Measurements from ENCODE around the gene HOXC5. TPM values are rescaled to one million over a fixed set of nuclear protein-coding genes. Genes with fewer than 3 reads are reported as not detected.
A peak's percentile ranks its signal among the peaks of the same experiment; 100 is the strongest.

Gene HOXC5
- not detected in 2 replicates for total RNA-seq

DNA sequence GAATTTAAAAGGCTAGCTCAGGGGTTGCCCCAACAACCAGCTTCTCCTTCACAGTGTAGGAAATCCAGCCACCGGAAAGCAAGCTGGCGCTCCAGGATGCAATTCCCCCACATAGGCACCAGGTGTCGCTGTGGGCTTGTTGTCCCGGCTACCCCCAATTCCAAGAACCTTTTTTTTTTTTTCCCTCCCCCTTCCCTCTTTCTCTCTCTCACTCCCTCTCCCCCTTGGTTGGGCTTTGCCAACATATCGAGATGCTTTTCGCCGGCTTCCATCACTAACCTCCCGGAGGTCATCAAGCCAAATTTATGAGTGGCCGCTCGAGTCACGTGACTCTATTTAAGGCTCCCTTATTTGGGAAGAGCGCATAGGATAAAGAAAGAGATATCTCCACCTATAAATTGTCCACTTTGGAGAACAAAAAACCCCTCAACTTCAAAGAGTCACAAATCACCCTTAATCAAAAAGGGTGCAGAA is at the start of gene HOXC5:
TSS of gene HOXC5 (plus strand) at position 424 of the 474 bp plus-strand sequence. CDS start 73 bp downstream, outside the sequence.
- intact Hi-C loops (cut with micrococcal nuclease): loop anchor here (1.0 to 5.0 kb wide), 5 partner anchors 14 to 159 kb away; no protein-coding TSS in a partner anchor
- peaks cover 83% of the 10 kb centered on the region for H3K27me3 Mint-ChIP-seq
- H3K36me3 Mint-ChIP-seq (ENCODE audit: low read depth): no peaks in the 10 kb centered on the region
- H3K9me3 Mint-ChIP-seq: no peaks in the 10 kb centered on the region
- H3K4me1 Mint-ChIP-seq: peaks cover 19% of the 10 kb centered on the region
- DNase-seq: peak; percentile 90
- peak within 1 kb of the TSS; percentile 59 for H3K27ac Mint-ChIP-seq
- H3K4me3 Mint-ChIP-seq: peak within 1 kb of the TSS; percentile 69

- Mint-ChIP-seq H3K27ac (no peak overlapping the region), H3K36me3 (ENCODE audit: low read depth) (peaks cover 2% of the 10 kb centered on the region), H3K27me3 (peaks cover 92% of the 10 kb centered on the region), H3K4me1 (peaks cover 13% of the 10 kb centered on the region), H3K4me3 (no peak overlapping the region), H3K9me3 (no peaks in the 10 kb centered on the region)
- no peak for DNase-seq
- intact Hi-C loops (cut with micrococcal nuclease): loop anchor here (2.0 to 10.0 kb wide), 2 partner anchors 13 to 289 kb away; no protein-coding TSS in a partner anchor
Observed at GRCh38 chr12:53983568-53983949, 49.3 kb upstream of the HOXC5 start.

GRCh38 chr12:53983950-53984572 is 48.8 kb upstream of the HOXC5 start:
- no peak for DNase-seq
- H3K4me1 Mint-ChIP-seq: peaks cover 15% of the 10 kb centered on the region
- intact Hi-C loops (cut with micrococcal nuclease): loop anchor here (2.0 to 10.0 kb wide), 2 partner anchors 13 to 289 kb away; no protein-coding TSS in a partner anchor
- H3K27ac Mint-ChIP-seq: no peak overlapping the region
- no peaks in the 10 kb centered on the region for H3K9me3 Mint-ChIP-seq
- peaks cover 92% of the 10 kb centered on the region for H3K27me3 Mint-ChIP-seq
- H3K36me3 Mint-ChIP-seq (ENCODE audit: low read depth): peaks cover 2% of the 10 kb centered on the region
- H3K4me3 Mint-ChIP-seq: no peak overlapping the region

- Mint-ChIP-seq H3K9me3 (no peaks in the 10 kb centered on the region), H3K27ac (peak within 1 kb of the TSS; percentile 81), H3K27me3 (peaks cover 92% of the 10 kb centered on the region), H3K36me3 (ENCODE audit: low read depth) (peaks cover 2% of the 10 kb centered on the region), H3K4me1 (peaks cover 24% of the 10 kb centered on the region), H3K4me3 (peak within 1 kb of the TSS; percentile 59)
- DNase-seq: peak; percentile 90
- intact Hi-C loops (cut with micrococcal nuclease): loop anchor here (10.0 kb wide), 1 partner anchor 290 kb away; no protein-coding TSS in a partner anchor
Observed at GRCh38 chr12:53984901-53985691, 47.8 kb upstream of the HOXC5 start, which contains the start of gene HOXC10. TSS of gene HOXC10 (plus strand) at chr12:53985146. CDS start at chr12:53985260, 114 bp downstream.

GRCh38 chr12:53985692-53985993 is 47.2 kb upstream of the HOXC5 start:
- Mint-ChIP-seq H3K4me3 (peak overlapping the region; percentile 59), H3K4me1 (peaks cover 24% of the 10 kb centered on the region), H3K27ac (peak overlapping the region; percentile 39), H3K27me3 (peaks cover 92% of the 10 kb centered on the region), H3K9me3 (no peaks in the 10 kb centered on the region), H3K36me3 (ENCODE audit: low read depth) (peaks cover 2% of the 10 kb centered on the region)
- DNase-seq: no peak
- intact Hi-C loops (cut with micrococcal nuclease): loop anchor here (10.0 kb wide), 1 partner anchor 291 kb away; no protein-coding TSS in a partner anchor

DNA sequence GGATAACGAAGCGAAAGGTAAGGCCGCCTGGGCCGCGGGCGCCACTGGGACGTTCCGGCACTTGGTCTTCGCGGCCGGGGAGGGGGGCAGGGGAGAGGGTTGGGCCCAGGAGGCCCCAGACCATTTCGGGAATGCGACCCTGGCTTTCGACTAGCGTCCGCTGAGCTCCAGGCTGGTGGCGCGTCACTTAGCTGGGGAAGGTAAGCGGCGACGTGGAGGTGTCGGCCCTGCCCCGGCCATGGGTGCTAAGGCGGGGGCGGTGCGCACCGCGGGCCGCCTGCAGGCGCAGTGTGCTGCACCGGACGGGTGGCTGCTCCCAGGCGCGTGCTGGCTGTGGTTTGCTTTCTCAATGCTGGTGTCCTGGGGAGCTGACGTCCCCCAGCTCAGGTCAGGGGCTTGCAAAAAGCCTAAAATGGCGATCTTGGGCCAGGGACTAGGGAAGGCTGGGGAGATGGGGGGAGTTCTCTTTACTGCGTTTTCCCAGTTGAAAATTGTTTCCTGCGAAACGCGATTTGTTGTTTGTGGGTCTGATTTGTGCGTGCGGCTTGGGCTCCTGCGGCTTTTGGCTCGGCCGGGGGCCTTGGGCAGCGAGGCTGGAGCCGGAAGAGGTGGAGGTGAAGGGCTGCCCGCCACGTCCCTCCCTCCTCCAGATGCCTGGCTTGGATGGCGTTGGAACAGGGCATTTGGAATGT is 46.7 kb upstream of the HOXC5 start:
- DNase-seq: no peak
- Mint-ChIP-seq H3K4me3 (peak overlapping the region; percentile 39), H3K27me3 (peaks cover 91% of the 10 kb centered on the region), H3K4me1 (peaks cover 24% of the 10 kb centered on the region), H3K36me3 (ENCODE audit: low read depth) (peaks cover 2% of the 10 kb centered on the region), H3K27ac (no peak overlapping the region), H3K9me3 (no peaks in the 10 kb centered on the region)
- intact Hi-C loops (cut with micrococcal nuclease): loop anchor here (10.0 kb wide), 1 partner anchor 291 kb away; no protein-coding TSS in a partner anchor

- H3K36me3 Mint-ChIP-seq (ENCODE audit: low read depth): peaks cover 2% of the 10 kb centered on the region
- H3K4me3 Mint-ChIP-seq: no peak overlapping the region
- peaks cover 24% of the 10 kb centered on the region for H3K4me1 Mint-ChIP-seq
- H3K27me3 Mint-ChIP-seq: peaks cover 90% of the 10 kb centered on the region
- H3K27ac Mint-ChIP-seq: no peak overlapping the region
- intact Hi-C loops (cut with micrococcal nuclease): loop anchor here (10.0 kb wide), 1 partner anchor 292 kb away; no protein-coding TSS in a partner anchor
- no peak for DNase-seq
- H3K9me3 Mint-ChIP-seq: no peaks in the 10 kb centered on the region
Observed at GRCh38 chr12:53986686-53987483, 46.0 kb upstream of the HOXC5 start.

- DNase-seq: no peak
- no peaks in the 10 kb centered on the region for H3K9me3 Mint-ChIP-seq
- H3K27ac Mint-ChIP-seq: no peak overlapping the region
- no peak overlapping the region for H3K4me3 Mint-ChIP-seq
- peaks cover 91% of the 10 kb centered on the region for H3K27me3 Mint-ChIP-seq
- peaks cover 24% of the 10 kb centered on the region for H3K4me1 Mint-ChIP-seq
- H3K36me3 Mint-ChIP-seq (ENCODE audit: low read depth): peaks cover 2% of the 10 kb centered on the region
- intact Hi-C loops (cut with micrococcal nuclease): loop anchor here (10.0 kb wide), 1 partner anchor 293 kb away; no protein-coding TSS in a partner anchor
Observed at GRCh38 chr12:53987787-53988230, 45.0 kb upstream of the HOXC5 start.

DNA sequence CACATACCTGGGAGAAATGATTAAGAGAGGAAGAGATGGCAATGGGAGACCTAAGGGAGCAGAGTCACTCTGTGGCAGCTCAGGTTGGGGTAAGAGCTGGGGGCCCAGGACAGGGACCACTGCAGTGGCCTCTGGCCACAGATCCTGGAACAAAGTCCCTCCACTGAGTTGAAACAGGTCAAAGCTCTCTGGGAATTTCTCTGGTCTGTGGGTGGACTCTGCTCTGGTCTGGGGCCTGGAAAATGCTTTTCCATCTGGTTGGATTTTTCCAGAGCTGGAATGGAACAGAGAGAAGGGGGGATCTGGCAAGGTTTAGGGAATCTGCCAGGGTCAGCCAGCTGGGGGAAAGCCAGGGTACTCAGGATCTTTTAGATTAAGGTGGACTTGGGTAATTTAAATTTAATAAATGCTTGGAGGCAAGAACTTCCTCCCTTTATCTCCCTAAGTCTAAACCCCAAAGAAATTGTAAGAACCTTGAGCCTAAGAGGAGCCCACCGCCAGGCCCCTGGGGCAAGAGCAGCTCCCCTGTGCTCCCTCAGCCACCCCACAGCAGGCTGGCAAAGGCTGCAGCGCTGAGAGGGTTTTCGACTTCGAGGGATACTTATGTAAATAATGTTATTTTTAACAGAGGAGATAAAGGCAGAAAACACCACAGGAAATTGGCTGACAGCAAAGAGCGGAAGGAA is 44.2 kb upstream of the HOXC5 start:
- DNase-seq: no peak
- peaks cover 91% of the 10 kb centered on the region for H3K27me3 Mint-ChIP-seq
- peaks cover 2% of the 10 kb centered on the region for H3K36me3 Mint-ChIP-seq (ENCODE audit: low read depth)
- no peak overlapping the region for H3K4me3 Mint-ChIP-seq
- no peaks in the 10 kb centered on the region for H3K9me3 Mint-ChIP-seq
- intact Hi-C loops (cut with micrococcal nuclease): loop anchor here (10.0 kb wide), 1 partner anchor 294 kb away; no protein-coding TSS in a partner anchor
- H3K4me1 Mint-ChIP-seq: peaks cover 24% of the 10 kb centered on the region
- H3K27ac Mint-ChIP-seq: no peak overlapping the region

DNA sequence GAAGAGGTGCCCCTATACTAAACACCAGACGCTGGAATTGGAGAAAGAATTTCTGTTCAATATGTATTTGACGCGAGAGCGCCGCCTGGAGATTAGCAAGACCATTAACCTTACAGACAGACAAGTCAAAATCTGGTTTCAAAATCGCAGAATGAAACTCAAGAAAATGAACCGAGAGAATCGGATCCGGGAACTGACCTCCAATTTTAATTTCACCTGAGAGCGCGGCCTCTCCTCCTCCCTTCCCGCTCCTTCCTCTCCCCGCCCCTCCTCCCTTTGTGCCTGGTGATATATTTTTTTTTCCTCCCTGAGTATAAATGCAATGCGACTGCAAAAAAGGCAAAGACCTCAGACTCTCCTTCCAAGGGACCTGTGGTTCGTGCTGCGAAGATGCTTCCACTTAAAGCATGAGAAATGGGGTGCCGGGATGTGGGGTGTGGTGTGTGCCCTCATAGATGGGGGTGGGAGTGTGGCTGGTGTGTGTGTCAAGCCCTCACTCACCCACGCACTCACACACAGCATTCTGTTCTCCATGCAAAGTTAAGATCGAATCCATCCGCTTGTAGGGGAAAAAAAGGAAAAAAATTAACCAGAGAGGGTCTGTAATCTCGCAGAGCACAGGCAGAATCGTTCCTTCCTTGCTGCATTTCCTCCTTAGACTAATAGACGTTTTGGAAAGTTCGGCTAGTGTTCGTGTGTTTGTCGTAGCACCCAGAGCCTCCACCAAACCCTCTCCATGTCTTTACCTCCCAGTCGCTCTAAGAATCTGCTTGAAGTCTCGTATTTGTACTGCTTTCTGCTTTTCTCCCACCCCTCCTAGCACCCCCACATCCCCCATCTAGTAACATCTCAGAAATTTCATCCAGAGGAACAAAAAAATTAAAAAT is 43.4 kb upstream of the HOXC5 start:
- H3K4me1 Mint-ChIP-seq: peaks cover 26% of the 10 kb centered on the region
- H3K4me3 Mint-ChIP-seq: peak overlapping the region; percentile 10
- DNase-seq: peak; percentile 77
- H3K27me3 Mint-ChIP-seq: peaks cover 93% of the 10 kb centered on the region
- H3K36me3 Mint-ChIP-seq (ENCODE audit: low read depth): peaks cover 5% of the 10 kb centered on the region
- no peak overlapping the region for H3K27ac Mint-ChIP-seq
- H3K9me3 Mint-ChIP-seq: no peaks in the 10 kb centered on the region
- intact Hi-C loops (cut with micrococcal nuclease): loop anchor here (10.0 kb wide), 2 partner anchors 55 to 295 kb away; partner anchors contain the start of gene HOXC13

DNA sequence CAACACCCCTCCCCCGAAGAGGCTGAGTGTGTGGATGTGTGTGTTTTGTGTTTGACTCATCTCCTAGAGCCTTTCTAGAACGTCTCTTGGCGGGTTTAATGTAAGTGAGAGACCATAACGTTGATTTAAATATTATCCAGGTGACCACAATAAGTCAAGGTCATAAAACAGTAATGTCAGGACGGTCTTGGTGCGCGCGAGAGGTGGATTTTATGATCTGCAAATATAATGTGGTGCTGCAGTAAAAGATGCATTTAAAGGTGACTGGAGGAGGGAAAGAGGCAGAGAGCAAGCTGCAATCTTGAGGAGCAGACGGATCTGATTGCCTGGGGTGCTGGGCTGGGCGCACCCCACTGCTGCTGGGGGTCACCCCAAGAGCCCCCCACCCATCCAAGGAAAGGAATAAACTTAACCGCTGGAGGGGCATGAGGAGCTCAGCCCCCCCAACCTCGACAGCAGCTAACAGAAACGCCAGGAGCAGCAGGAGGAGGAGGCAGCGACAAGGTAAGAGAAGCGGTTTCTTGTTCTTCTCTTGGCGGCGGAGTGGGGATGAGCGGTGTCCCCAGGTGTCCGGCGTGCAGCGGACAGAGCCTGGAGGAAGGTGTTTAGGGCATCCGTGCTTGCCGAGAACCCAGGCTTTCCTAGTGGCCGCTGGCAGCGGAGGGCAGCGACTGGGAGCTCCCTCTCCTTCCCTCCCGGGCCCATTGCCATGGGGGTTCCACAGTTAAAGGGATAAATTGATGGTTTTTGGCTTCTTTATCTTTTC is 42.4 kb upstream of the HOXC5 start:
- peaks cover 3% of the 10 kb centered on the region for H3K36me3 Mint-ChIP-seq (ENCODE audit: low read depth)
- H3K4me3 Mint-ChIP-seq: no peak overlapping the region
- H3K27me3 Mint-ChIP-seq: peaks cover 90% of the 10 kb centered on the region
- peaks cover 24% of the 10 kb centered on the region for H3K4me1 Mint-ChIP-seq
- no peak for DNase-seq
- H3K27ac Mint-ChIP-seq: no peak overlapping the region
- intact Hi-C loops (cut with micrococcal nuclease): loop anchor here (10.0 kb wide), 1 partner anchor 56 kb away; the partner anchor contains the start of gene HOXC13
- no peaks in the 10 kb centered on the region for H3K9me3 Mint-ChIP-seq
